ENCODE results near the gene IFT80. TPM values are rescaled to one million over a fixed set of nuclear protein-coding genes. Genes with fewer than 3 reads are reported as not detected.

Gene IFT80
- total and polyA plus RNA-seq, 9 of the 15 experiments (the other 6 are each of a cell fraction or from before 2014, with no cell fraction given), result 6.7 to 21.1 (median 16.4) TPM

DNA sequence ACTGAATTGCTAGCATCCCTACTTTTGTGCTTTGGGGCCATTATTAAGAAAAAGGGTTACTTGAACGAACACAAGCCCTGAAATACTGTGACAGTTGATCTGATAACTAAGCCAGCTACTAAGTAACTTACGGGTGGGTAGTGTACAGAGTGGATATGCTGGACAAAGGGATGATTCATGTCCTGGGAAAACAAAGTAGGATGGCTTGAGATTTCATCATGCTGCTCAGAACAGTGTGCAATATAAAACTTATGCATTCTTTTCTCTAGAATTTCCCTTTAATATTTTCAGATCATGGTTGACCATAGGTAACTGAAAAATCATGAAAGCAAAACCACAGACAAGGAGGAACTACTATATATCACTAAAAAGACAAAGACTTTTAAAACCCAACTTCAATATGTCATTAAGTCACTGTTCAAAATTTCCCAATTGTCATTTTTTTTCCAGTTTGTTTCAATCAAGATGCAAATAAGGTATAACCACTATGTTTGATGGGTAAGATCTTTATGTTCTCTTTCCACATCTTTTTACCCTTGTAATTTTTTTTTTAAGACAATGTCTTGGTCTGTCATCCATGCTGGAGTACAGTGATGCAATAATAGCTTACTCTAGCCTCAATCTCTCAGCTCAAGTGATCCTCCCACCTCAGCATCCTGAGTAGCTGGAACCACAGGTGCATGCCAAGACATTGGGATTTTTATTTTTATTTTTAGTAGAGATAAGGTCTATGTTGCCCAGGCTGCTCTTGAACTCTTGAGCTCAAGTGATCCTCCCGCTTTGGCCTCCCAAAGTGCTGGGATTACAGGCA, 67.7 kb downstream of the IFT80 start (continued):
- TF ChIP-seq, protein P1, sequence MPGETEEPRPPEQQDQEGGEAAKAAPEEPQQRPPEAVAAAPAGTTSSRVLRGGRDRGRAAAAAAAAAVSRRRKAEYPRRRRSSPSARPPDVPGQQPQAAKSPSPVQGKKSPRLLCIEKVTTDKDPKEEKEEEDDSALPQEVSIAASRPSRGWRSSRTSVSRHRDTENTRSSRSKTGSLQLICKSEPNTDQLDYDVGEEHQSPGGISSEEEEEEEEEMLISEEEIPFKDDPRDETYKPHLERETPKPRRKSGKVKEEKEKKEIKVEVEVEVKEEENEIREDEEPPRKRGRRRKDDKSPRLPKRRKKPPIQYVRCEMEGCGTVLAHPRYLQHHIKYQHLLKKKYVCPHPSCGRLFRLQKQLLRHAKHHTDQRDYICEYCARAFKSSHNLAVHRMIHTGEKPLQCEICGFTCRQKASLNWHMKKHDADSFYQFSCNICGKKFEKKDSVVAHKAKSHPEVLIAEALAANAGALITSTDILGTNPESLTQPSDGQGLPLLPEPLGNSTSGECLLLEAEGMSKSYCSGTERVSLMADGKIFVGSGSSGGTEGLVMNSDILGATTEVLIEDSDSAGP (CRISPR knock-in tag; IDR thresholded peaks at IDR 0.05), result no peak
- TF ChIP-seq SIN3A (IDR thresholded peaks at IDR 0.05; ENCODE audit: borderline replicate concordance in 2 of 2, control insufficient read depth in 1 of 2, low read depth in 2 of 2, low read length in 2 of 2) (no peak), SIX5 (IDR thresholded peaks at IDR 0.05; ENCODE audit: borderline replicate concordance in 1 of 2, insufficient read depth in 1 of 2, low read depth in 1 of 2, low read length in 2 of 2) (no peak), SMARCA4 (IDR thresholded peaks at IDR 0.05) (peak; percentile 83; the same call in 1 of the 2 replicates), CBFA2T3 (IDR thresholded peaks at IDR 0.05) (no peak), NBN (IDR thresholded peaks at IDR 0.05; ENCODE audit: low read depth) (peak; percentile 4; the same call in 1 of the 2 replicates), KHSRP (IDR thresholded peaks at IDR 0.05) (no peak), ZNF134 (CRISPR knock-in tag; conservative IDR thresholded peaks at IDR 0.05) (no peak), ATF7 (IDR thresholded peaks at IDR 0.05) (peak; percentile 78), ZNF124 (CRISPR knock-in tag; IDR thresholded peaks at IDR 0.05) (no peak), ZZZ3 (IDR thresholded peaks at IDR 0.05) (no peak), ZNF3 (CRISPR knock-in tag; IDR thresholded peaks at IDR 0.05) (no peak), SUPT5H (IDR thresholded peaks at IDR 0.05) (no peak), ZNF41 (CRISPR knock-in tag; conservative IDR thresholded peaks at IDR 0.05) (no peak), POLR3G (IDR thresholded peaks at IDR 0.05; ENCODE audit: extremely low read depth, insufficient read length, insufficient replicate concordance) (no peak), NFXL1 (CRISPR knock-in tag; IDR thresholded peaks at IDR 0.05) (no peak)
- TF ChIP-seq, protein P2, sequence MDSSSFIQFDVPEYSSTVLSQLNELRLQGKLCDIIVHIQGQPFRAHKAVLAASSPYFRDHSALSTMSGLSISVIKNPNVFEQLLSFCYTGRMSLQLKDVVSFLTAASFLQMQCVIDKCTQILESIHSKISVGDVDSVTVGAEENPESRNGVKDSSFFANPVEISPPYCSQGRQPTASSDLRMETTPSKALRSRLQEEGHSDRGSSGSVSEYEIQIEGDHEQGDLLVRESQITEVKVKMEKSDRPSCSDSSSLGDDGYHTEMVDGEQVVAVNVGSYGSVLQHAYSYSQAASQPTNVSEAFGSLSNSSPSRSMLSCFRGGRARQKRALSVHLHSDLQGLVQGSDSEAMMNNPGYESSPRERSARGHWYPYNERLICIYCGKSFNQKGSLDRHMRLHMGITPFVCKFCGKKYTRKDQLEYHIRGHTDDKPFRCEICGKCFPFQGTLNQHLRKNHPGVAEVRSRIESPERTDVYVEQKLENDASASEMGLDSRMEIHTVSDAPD (CRISPR knock-in tag; IDR thresholded peaks at IDR 0.05), result no peak
- TF ChIP-seq, protein P3, sequence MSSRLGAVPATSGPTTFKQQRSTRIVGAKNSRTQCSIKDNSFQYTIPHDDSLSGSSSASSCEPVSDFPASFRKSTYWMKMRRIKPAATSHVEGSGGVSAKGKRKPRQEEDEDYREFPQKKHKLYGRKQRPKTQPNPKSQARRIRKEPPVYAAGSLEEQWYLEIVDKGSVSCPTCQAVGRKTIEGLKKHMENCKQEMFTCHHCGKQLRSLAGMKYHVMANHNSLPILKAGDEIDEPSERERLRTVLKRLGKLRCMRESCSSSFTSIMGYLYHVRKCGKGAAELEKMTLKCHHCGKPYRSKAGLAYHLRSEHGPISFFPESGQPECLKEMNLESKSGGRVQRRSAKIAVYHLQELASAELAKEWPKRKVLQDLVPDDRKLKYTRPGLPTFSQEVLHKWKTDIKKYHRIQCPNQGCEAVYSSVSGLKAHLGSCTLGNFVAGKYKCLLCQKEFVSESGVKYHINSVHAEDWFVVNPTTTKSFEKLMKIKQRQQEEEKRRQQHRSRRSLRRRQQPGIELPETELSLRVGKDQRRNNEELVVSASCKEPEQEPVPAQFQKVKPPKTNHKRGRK (tag; IDR thresholded peaks at IDR 0.05), result no peak
- TF ChIP-seq, protein P4, sequence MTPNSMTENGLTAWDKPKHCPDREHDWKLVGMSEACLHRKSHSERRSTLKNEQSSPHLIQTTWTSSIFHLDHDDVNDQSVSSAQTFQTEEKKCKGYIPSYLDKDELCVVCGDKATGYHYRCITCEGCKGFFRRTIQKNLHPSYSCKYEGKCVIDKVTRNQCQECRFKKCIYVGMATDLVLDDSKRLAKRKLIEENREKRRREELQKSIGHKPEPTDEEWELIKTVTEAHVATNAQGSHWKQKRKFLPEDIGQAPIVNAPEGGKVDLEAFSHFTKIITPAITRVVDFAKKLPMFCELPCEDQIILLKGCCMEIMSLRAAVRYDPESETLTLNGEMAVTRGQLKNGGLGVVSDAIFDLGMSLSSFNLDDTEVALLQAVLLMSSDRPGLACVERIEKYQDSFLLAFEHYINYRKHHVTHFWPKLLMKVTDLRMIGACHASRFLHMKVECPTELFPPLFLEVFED (CRISPR knock-in tag; conservative IDR thresholded peaks at IDR 0.05), result no peak
- TF ChIP-seq, protein P5, sequence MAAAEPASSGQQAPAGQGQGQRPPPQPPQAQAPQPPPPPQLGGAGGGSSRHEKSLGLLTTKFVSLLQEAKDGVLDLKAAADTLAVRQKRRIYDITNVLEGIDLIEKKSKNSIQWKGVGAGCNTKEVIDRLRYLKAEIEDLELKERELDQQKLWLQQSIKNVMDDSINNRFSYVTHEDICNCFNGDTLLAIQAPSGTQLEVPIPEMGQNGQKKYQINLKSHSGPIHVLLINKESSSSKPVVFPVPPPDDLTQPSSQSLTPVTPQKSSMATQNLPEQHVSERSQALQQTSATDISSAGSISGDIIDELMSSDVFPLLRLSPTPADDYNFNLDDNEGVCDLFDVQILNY (CRISPR knock-in tag; IDR thresholded peaks at IDR 0.05), result no peak
- TF ChIP-seq, protein P6, sequence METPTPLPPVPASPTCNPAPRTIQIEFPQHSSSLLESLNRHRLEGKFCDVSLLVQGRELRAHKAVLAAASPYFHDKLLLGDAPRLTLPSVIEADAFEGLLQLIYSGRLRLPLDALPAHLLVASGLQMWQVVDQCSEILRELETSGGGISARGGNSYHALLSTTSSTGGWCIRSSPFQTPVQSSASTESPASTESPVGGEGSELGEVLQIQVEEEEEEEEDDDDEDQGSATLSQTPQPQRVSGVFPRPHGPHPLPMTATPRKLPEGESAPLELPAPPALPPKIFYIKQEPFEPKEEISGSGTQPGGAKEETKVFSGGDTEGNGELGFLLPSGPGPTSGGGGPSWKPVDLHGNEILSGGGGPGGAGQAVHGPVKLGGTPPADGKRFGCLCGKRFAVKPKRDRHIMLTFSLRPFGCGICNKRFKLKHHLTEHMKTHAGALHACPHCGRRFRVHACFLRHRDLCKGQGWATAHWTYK (CRISPR knock-in tag; IDR thresholded peaks at IDR 0.05), result no peak

Data from K562 (cell line).